ENCODE measurements around the gene AKR1C2.
"Not testable (repeated sequence)": the region's sequence is repeated elsewhere in the genome, so short reads cannot be mapped to it uniquely, and the experiment has no call there.

Gene AKR1C2

GRCh38 chr10:5003127-5004029 is at the start of gene AKR1C2:
AKR1C2 (minus strand) TSS chr10:5003857; CDS start chr10:5003835, 22 bp downstream.
- not testable (repeated sequence) for DNase-seq (ENCODE audit: low spot score)

- DNase-seq (ENCODE audit: low spot score): not testable (repeated sequence)
Measured at GRCh38 chr10:5052951-5053500, 49.4 kb upstream of the AKR1C2 start.

GRCh38 chr10:5047912-5048628 is 44.4 kb upstream of the AKR1C2 start:
- DNase-seq (ENCODE audit: low spot score): no peak

- not testable (repeated sequence) for DNase-seq (ENCODE audit: low spot score)
Measured at GRCh38 chr10:5047055-5047454, 43.4 kb upstream of the AKR1C2 start.

GRCh38 chr10:5046410-5046809 is 42.8 kb upstream of the AKR1C2 start:
- no peak for DNase-seq (ENCODE audit: low spot score)

- DNase-seq (ENCODE audit: low spot score): no peak
Measured at GRCh38 chr10:5045095-5045494, 41.4 kb upstream of the AKR1C2 start.

GRCh38 chr10:5043716-5044115 is 40.1 kb upstream of the AKR1C2 start:
- no peak for DNase-seq (ENCODE audit: low spot score)

- DNase-seq (ENCODE audit: low spot score): no peak
Measured at GRCh38 chr10:5042922-5043321, 39.3 kb upstream of the AKR1C2 start.

- no peak for DNase-seq (ENCODE audit: low spot score)
Measured at GRCh38 chr10:5041471-5042023, 37.9 kb upstream of the AKR1C2 start.

GRCh38 chr10:5040781-5041470 is 37.3 kb upstream of the AKR1C2 start:
- no peak for DNase-seq (ENCODE audit: low spot score)

GRCh38 chr10:5040010-5040673 is 36.5 kb upstream of the AKR1C2 start:
- no peak for DNase-seq (ENCODE audit: low spot score)

GRCh38 chr10:5038733-5039132 is 35.1 kb upstream of the AKR1C2 start:
- DNase-seq (ENCODE audit: low spot score): no peak

- DNase-seq (ENCODE audit: low spot score): no peak
Measured at GRCh38 chr10:5038101-5038500, 34.4 kb upstream of the AKR1C2 start.

GRCh38 chr10:5036511-5036910 is 32.9 kb upstream of the AKR1C2 start:
- no peak for DNase-seq (ENCODE audit: low spot score)

- DNase-seq (ENCODE audit: low spot score): no peak
Measured at GRCh38 chr10:5035356-5035755, 31.7 kb upstream of the AKR1C2 start.

- DNase-seq (ENCODE audit: low spot score): no peak
Measured at GRCh38 chr10:5034588-5034987, 30.9 kb upstream of the AKR1C2 start.

GRCh38 chr10:5033061-5033778 is 29.6 kb upstream of the AKR1C2 start:
- DNase-seq (ENCODE audit: low spot score): no peak

- DNase-seq (ENCODE audit: low spot score): not testable (repeated sequence)
Measured at GRCh38 chr10:5032444-5032843, 28.8 kb upstream of the AKR1C2 start.

GRCh38 chr10:5031588-5031987 is 27.9 kb upstream of the AKR1C2 start:
- DNase-seq (ENCODE audit: low spot score): not testable (repeated sequence)

- no peak for DNase-seq (ENCODE audit: low spot score)
Measured at GRCh38 chr10:5030989-5031388, 27.3 kb upstream of the AKR1C2 start.

- DNase-seq (ENCODE audit: low spot score): not testable (repeated sequence)
Measured at GRCh38 chr10:5025461-5025881, 21.8 kb upstream of the AKR1C2 start.

Data from NAMALWA (cell line).